Measurements from ENCODE around the gene HMGB4. TPM values are rescaled to one million over a fixed set of nuclear protein-coding genes. Genes with fewer than 3 reads are reported as not detected.

HMGB4 gene
- total RNA-seq, 1 experiment from 2014 or later = not detected

DNA sequence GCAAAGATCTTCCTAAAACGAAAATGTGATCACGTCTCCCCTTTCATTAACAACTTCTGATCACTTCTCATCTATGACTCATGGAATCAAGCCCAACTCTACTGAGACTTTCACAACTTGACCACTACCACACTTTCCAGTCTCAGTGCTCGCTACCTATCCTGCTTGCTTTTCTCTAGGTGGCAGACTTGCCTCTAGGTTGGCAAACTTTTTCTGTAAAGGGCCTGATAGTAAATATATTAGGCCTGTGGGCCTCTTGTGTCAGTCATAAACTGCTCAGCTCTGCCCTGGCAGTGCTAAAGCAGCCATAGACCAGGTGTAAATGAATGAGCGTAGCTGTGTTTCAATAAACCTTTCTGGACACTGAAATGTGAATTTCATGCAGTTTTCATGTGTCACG, 21.5 kb upstream of the HMGB4 start:
- Mint-ChIP-seq H3K27ac (ENCODE audit: unreplicated experiment) (no peak overlapping the region), H3K36me3 (ENCODE audit: insufficient read depth, unreplicated experiment) (no peaks in the 10 kb centered on the region), H3K4me3 (ENCODE audit: unreplicated experiment) (no peak overlapping the region), H3K4me1 (ENCODE audit: low read depth, unreplicated experiment) (peaks cover 8% of the 10 kb centered on the region), H3K27me3 (ENCODE audit: insufficient read depth, unreplicated experiment) (peaks cover 3% of the 10 kb centered on the region), H3K9me3 (ENCODE audit: unreplicated experiment) (peaks cover 8% of the 10 kb centered on the region)
- ChIA-PET POLR2A (no interaction called here), CTCF (no interaction called here)
- Histone ChIP-seq H3K27me3 (replicated peaks; ENCODE audit: control insufficient read depth, insufficient read depth, low read length) (no peaks in the 10 kb centered on the region), H3K4me1 (no peaks in the 10 kb centered on the region), H3K4me3 (ENCODE audit: low read depth, low read length) (no peak overlapping the region), H3K36me3 (ENCODE audit: control insufficient read depth, insufficient read depth, low read length) (no peaks in the 10 kb centered on the region), H3K9me3 (no peaks in the 10 kb centered on the region)
- intact Hi-C loops (cut with micrococcal nuclease; ENCODE audit: unreplicated experiment) = no loop called here
- TF ChIP-seq, protein P1, sequence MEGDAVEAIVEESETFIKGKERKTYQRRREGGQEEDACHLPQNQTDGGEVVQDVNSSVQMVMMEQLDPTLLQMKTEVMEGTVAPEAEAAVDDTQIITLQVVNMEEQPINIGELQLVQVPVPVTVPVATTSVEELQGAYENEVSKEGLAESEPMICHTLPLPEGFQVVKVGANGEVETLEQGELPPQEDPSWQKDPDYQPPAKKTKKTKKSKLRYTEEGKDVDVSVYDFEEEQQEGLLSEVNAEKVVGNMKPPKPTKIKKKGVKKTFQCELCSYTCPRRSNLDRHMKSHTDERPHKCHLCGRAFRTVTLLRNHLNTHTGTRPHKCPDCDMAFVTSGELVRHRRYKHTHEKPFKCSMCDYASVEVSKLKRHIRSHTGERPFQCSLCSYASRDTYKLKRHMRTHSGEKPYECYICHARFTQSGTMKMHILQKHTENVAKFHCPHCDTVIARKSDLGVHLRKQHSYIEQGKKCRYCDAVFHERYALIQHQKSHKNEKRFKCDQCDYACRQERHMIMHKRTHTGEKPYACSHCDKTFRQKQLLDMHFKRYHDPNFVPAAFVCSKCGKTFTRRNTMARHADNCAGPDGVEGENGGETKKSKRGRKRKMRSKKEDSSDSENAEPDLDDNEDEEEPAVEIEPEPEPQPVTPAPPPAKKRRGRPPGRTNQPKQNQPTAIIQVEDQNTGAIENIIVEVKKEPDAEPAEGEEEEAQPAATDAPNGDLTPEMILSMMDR (IDR thresholded peaks at IDR 0.05; ENCODE audit: insufficient read depth in 1 of 2, low read depth in 1 of 2, low read length in 1 of 2, severe bottlenecking in 1 of 2, unreplicated experiment in 1 of 2) = no peak
- BruUV-seq (replicated peaks) = no TSS peak
- DNase-seq = no peak

DNA sequence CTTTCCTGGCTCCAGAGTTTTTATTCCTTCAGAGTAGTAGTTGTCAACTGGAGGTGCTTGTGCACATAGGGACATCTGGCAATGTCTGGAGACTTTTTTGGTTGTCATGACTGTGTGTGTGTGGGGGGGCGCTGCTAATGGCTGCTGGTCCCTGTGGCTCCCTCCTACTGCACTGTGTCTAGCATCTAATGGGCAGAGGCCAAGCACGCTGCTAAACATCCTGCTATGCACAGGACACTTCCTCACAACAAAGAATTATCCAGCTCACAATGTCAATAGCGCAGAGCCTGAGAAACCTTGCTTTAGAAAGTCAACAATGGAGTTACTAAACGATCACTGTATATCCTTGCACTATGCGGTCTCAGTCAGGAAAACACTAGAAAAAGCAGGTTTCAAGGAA, 19.7 kb upstream of the HMGB4 start:
- Mint-ChIP-seq H3K4me1 (ENCODE audit: low read depth, unreplicated experiment) (peaks cover 8% of the 10 kb centered on the region), H3K27ac (ENCODE audit: unreplicated experiment) (no peak overlapping the region), H3K36me3 (ENCODE audit: insufficient read depth, unreplicated experiment) (no peaks in the 10 kb centered on the region), H3K9me3 (ENCODE audit: unreplicated experiment) (peaks cover 8% of the 10 kb centered on the region), H3K4me3 (ENCODE audit: unreplicated experiment) (no peak overlapping the region), H3K27me3 (ENCODE audit: insufficient read depth, unreplicated experiment) (peaks cover 4% of the 10 kb centered on the region)
- H3K4me3 ChIP-seq (ENCODE audit: low read depth, low read length) = no peak overlapping the region
- no peaks in the 10 kb centered on the region for H3K36me3 ChIP-seq (ENCODE audit: control insufficient read depth, insufficient read depth, low read length)
- DNase-seq = no peak
- H3K27me3 ChIP-seq (replicated peaks; ENCODE audit: control insufficient read depth, insufficient read depth, low read length) = no peaks in the 10 kb centered on the region
- H3K9me3 ChIP-seq = no peaks in the 10 kb centered on the region
- ChIA-PET POLR2A (no interaction called here), CTCF (interaction anchor here (0.7 kb wide), 1 partner anchor 47 kb away, joined by 3 read pairs; no protein-coding TSS in a partner anchor)
- TF ChIP-seq, protein P1 (IDR thresholded peaks at IDR 0.05; ENCODE audit: insufficient read depth in 1 of 2, low read depth in 1 of 2, low read length in 1 of 2, severe bottlenecking in 1 of 2, unreplicated experiment in 1 of 2) = no peak
- intact Hi-C loops (cut with micrococcal nuclease; ENCODE audit: unreplicated experiment) = no loop called here
- no peaks in the 10 kb centered on the region for H3K4me1 ChIP-seq
- BruUV-seq (replicated peaks) = no TSS peak

DNA sequence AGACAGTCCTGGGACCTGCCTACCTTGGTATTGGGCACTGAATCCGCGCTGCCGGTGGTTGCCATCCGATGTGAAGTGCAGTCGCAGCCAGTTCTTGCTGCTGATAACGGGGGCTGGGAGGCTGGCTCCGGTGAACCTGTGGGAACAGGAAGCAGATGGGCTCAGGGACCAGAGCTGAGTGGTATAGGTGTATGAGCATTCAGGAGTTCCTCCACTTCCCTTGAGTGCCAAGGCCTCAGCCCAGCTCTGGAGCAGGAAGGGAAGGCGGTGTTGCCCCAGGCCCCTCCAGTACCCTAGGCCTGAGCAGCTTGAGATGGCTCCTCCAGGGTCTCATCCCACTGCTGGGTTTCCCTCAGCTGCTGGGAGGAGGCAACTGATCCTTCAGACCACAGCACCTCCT, 17.0 kb upstream of the HMGB4 start:
- Histone ChIP-seq H3K27me3 (replicated peaks; ENCODE audit: control insufficient read depth, insufficient read depth, low read length) (no peaks in the 10 kb centered on the region), H3K4me1 (no peaks in the 10 kb centered on the region), H3K9me3 (no peaks in the 10 kb centered on the region), H3K4me3 (ENCODE audit: low read depth, low read length) (no peak overlapping the region), H3K36me3 (ENCODE audit: control insufficient read depth, insufficient read depth, low read length) (no peaks in the 10 kb centered on the region)
- BruUV-seq (replicated peaks) = no TSS peak
- Mint-ChIP-seq H3K4me3 (ENCODE audit: unreplicated experiment) (no peak overlapping the region), H3K4me1 (ENCODE audit: low read depth, unreplicated experiment) (peaks cover 7% of the 10 kb centered on the region), H3K9me3 (ENCODE audit: unreplicated experiment) (peaks cover 7% of the 10 kb centered on the region), H3K27me3 (ENCODE audit: insufficient read depth, unreplicated experiment) (peaks cover 11% of the 10 kb centered on the region), H3K36me3 (ENCODE audit: insufficient read depth, unreplicated experiment) (no peaks in the 10 kb centered on the region), H3K27ac (ENCODE audit: unreplicated experiment) (no peak overlapping the region)
- DNase-seq = no peak
- POLR2A ChIA-PET = no interaction called here
- intact Hi-C loops (cut with micrococcal nuclease; ENCODE audit: unreplicated experiment) = no loop called here
- TF ChIP-seq, protein P1 (IDR thresholded peaks at IDR 0.05; ENCODE audit: insufficient read depth in 1 of 2, low read depth in 1 of 2, low read length in 1 of 2, severe bottlenecking in 1 of 2, unreplicated experiment in 1 of 2) = no peak
- CTCF ChIA-PET = no interaction called here

All from Caco-2 (cell line).